Upper lobe of right lung (tissue), 1 donor: ENCODE measurements around the gene ROR2. TPM values are rescaled to one million over a fixed set of nuclear protein-coding genes. Genes with fewer than 3 reads are reported as not detected.

Experiments used
- ATAC-seq: fragments of 200-7000 bp; cut with Tn5 transposase; one replicate; pipeline ENCODE4 v1.9.1; 2020; ENCODE audit warnings: mild to moderate bottlenecking, moderate library complexity
- DNase-seq: peaks from one replicate; pipeline ENCODE4 v3.0.0-alpha.2; 2020
- H3K27ac ChIP-seq: fragments of 200-600 bp; one replicate; pipeline ENCODE4 v1.8.0; 2022
- H3K27me3 ChIP-seq: fragments of 200-600 bp; one replicate; pipeline ENCODE4 v1.8.0; 2022; ENCODE audit warnings: mild to moderate bottlenecking
- H3K36me3 ChIP-seq: fragments of 200-600 bp; one replicate; pipeline ENCODE4 v1.8.0; 2022
- H3K4me1 ChIP-seq: fragments of 200-600 bp; one replicate; pipeline ENCODE4 v1.8.0; 2022
- H3K4me3 ChIP-seq: fragments of 200-600 bp; one replicate; pipeline ENCODE4 v1.8.0; 2022; ENCODE audit warnings: mild to moderate bottlenecking
- H3K9me3 ChIP-seq: fragments of 200-600 bp; one replicate; pipeline ENCODE4 v1.8.0; 2022
- intact Hi-C: fragments of 100-400 bp; cut with DNase I; formaldehyde crosslinking; loops from one replicate; pipeline ENCODE4 v1.11.0; 2022
- total RNA-seq: library from RNA; stranded (reverse); fragmentation: NEBNext Ultra II Directional; extraction: Animal tissue kit (Norgen Biotek cat#: 25700); gene quantifications from one replicate; pipeline ENCODE4 v1.2.1, GENCODE V29; 2021
- TF ChIP-seq, protein P1 (sequence below): fragments of 200-600 bp; IDR thresholded peaks from one replicate; pipeline ENCODE4 v1.8.0; 2022; ENCODE audit warnings: antibody characterized with exemption
- donor health status: DM: no; HTN: yes; CAD: no; lungs with severe emphysema.

Gene ROR2
- total RNA-seq, 1 donor from 2014 or later: 5.5 TPM

DNA sequence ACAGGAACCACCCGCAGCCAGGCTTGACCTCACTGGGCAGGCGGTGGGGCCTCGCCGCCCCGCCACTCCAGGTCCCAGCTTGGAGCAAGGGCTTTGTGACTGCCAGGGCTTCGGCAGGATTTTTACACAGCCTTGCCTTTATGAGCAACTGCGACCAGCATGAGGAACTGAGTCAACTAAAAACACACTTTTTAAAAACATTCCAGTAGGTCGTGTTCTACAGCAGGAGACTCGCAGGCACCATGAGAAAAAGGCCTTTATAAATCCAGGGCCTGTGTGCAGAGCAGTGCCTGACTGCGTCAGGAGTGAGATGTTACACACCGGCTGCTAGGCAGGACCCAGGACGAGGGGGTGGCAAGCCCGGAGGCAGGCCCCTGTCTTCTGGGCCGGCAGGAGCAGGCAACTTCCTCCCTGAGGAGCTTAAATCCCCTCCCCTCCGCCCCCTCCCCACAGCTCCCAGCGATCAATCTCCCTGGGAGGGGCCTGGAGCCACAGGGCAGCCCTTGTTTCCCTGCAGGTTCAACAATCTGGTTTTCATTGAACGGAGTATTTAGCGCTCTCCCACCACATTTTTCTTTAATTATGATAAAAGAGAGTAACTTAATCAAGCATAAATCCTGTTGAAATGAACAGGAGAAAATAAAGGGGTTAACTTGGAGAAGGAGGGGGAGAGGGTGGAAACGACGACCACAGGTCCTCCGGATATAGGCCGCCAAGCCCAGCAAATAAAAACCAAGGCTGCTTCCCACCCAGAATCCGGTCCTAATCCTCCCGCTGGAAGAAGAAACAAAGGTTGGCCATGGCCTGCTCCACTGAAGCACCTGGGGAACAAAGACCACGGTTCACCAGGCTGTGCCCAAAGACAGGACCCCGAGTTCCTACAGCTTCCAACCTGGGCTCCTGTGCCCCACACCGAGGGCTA is 92.5 kb downstream of the ROR2 start:
- H3K9me3 ChIP-seq: no peaks in the 10 kb centered on the region
- H3K27me3 ChIP-seq: no peaks in the 10 kb centered on the region
- intact Hi-C loops: no loop called here
- no peak overlapping the region for H3K27ac ChIP-seq
- no peaks in the 10 kb centered on the region for H3K36me3 ChIP-seq
- DNase-seq (no peak), ATAC-seq (no peak)
- H3K4me3 ChIP-seq: no peak overlapping the region
- TF ChIP-seq, protein P1, sequence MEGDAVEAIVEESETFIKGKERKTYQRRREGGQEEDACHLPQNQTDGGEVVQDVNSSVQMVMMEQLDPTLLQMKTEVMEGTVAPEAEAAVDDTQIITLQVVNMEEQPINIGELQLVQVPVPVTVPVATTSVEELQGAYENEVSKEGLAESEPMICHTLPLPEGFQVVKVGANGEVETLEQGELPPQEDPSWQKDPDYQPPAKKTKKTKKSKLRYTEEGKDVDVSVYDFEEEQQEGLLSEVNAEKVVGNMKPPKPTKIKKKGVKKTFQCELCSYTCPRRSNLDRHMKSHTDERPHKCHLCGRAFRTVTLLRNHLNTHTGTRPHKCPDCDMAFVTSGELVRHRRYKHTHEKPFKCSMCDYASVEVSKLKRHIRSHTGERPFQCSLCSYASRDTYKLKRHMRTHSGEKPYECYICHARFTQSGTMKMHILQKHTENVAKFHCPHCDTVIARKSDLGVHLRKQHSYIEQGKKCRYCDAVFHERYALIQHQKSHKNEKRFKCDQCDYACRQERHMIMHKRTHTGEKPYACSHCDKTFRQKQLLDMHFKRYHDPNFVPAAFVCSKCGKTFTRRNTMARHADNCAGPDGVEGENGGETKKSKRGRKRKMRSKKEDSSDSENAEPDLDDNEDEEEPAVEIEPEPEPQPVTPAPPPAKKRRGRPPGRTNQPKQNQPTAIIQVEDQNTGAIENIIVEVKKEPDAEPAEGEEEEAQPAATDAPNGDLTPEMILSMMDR: no peak
- H3K4me1 ChIP-seq: no peaks in the 10 kb centered on the region

DNA sequence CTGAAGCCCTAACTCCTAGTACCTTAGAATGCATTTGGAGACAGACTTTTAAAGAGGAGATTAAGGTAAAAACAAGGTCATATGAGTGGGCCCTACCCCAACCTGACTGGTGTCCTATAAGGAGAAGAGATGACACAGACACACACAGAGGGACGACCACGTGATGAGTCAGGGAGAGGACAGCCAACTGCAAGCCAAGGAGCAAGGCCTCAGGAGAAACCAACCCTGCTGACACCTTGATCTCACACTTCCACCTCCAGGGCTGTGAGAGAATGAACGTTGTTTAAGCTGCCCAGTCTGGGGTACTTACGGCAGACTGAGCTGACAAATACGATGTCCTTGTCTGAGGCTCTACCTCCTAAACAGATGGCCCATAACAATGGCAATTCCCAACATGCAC is 93.6 kb downstream of the ROR2 start:
- H3K27me3 ChIP-seq: no peaks in the 10 kb centered on the region
- H3K4me1 ChIP-seq: no peaks in the 10 kb centered on the region
- no peaks in the 10 kb centered on the region for H3K36me3 ChIP-seq
- no peak for ATAC-seq
- no peak overlapping the region for H3K4me3 ChIP-seq
- no peak overlapping the region for H3K27ac ChIP-seq
- TF ChIP-seq, protein P1: no peak
- intact Hi-C loops: no loop called here
- H3K9me3 ChIP-seq: no peaks in the 10 kb centered on the region
- DNase-seq: no peak

DNA sequence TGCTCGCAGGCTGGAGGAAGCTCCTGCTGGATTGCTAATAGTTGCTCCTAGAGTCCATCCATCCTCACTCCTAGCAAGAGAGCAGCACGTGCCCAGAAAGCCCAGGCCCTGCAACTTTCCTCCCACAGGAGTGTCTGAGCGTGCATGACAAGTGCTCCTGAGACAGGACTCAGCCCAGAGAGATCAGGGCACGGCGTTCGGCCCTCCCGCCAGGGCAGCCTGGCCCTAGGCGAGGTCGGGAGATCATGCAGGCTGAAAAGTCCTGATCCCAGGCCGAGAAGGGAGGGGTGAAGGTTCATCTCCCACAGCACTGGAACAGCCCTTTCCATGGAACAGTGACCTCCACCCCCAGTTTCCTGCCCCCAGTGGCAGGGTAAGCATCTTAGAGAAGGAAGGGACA is 94.8 kb downstream of the ROR2 start:
- H3K27ac ChIP-seq: no peak overlapping the region
- H3K36me3 ChIP-seq: no peaks in the 10 kb centered on the region
- intact Hi-C loops: no loop called here
- TF ChIP-seq, protein P1: no peak
- no peaks in the 10 kb centered on the region for H3K9me3 ChIP-seq
- DNase-seq (no peak), ATAC-seq (no peak)
- no peak overlapping the region for H3K4me3 ChIP-seq
- H3K27me3 ChIP-seq: no peaks in the 10 kb centered on the region
- H3K4me1 ChIP-seq: no peaks in the 10 kb centered on the region

DNA sequence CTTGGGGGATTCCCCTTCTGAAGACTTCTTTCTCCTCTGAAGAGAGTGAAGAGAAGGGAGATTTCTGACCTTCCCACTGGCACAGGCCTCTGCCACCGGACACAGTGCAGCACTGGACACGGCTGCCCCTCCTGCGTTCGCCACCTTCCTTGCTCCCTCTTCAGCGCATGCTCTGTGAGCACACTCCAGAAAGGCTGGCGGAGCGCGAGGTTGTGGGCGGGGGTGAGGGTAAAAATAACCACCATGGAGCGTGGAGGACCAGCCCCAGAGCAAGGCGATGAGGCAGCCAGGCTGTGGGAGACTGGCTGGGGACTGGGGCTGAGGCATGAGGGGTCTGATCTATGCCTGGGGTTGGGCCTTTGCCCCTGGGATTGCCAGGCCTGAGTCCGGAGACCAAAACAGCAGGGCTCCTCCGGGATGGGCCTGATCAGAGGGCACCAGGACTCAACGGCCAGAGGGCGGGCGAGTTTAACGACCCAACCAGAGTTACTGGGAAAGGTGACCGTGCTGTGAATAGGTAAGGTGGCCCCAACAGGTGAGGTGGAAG is 97.2 kb downstream of the ROR2 start:
- H3K9me3 ChIP-seq: no peaks in the 10 kb centered on the region
- DNase-seq (no peak), ATAC-seq (peak; percentile 14)
- H3K36me3 ChIP-seq: no peaks in the 10 kb centered on the region
- no peak overlapping the region for H3K27ac ChIP-seq
- TF ChIP-seq, protein P1: no peak
- H3K4me3 ChIP-seq: no peak overlapping the region
- intact Hi-C loops: no loop called here
- no peaks in the 10 kb centered on the region for H3K27me3 ChIP-seq
- no peaks in the 10 kb centered on the region for H3K4me1 ChIP-seq

DNA sequence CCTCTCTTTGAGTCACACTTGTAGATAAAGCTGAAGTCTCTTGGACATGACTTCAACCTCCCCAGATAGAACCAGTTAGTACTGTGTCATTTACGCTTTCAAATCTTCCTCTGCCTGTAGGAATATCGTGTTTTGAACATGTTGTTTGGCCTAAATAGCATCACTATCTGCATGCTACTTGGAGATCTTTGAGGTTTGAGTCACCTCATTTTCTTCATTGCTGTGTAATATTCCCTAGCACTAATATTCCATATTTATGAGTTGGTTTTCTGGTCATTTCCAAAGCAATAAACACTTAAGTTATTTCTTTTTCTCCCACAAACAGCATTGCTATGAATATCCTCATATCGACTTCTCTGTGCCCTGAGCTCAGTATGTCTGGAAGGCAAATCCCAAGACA is 100.3 kb downstream of the ROR2 start:
- Histone ChIP-seq H3K27ac (no peak overlapping the region), H3K9me3 (no peaks in the 10 kb centered on the region), H3K4me1 (no peaks in the 10 kb centered on the region), H3K27me3 (no peaks in the 10 kb centered on the region), H3K4me3 (no peak overlapping the region), H3K36me3 (no peaks in the 10 kb centered on the region)
- DNase-seq: no peak
- TF ChIP-seq, protein P1: no peak
- no peak for ATAC-seq
- intact Hi-C loops: no loop called here
